Erythroblast (primary cell): Measurements from ENCODE around the gene NDRG2.
"Not testable (repeated sequence)": the region's sequence is repeated elsewhere in the genome, so short reads cannot be mapped to it uniquely, and the experiment has no call there.

Source experiments
- GATA1 ChIP-seq: IDR thresholded peaks from 2 replicates; pipeline ENCODE4 v1.6.1; 2011; ENCODE audit warnings: low read depth, mild to moderate bottlenecking, control low read depth, low read length, moderate library complexity
- POLR2A ChIP-seq: IDR thresholded peaks from 2 replicates; pipeline ENCODE4 v1.6.1; 2011; ENCODE audit warnings: mild to moderate bottlenecking, low read length

- not testable (repeated sequence) for TF ChIP-seq POLR2A, GATA1
Observed at GRCh38 chr14:21040941-21041340, 16.1 kb upstream of the NDRG2 start.
